ENCODE results near the gene G6PC3. TPM values are rescaled to one million over a fixed set of nuclear protein-coding genes. Genes with fewer than 3 reads are reported as not detected.
"Not testable (repeated sequence)": the region's sequence is repeated elsewhere in the genome, so short reads cannot be mapped to it uniquely, and the experiment has no call there.

The G6PC3 gene
- total RNA-seq, 4 donors from 2014 or later = 10.3 to 23.3 (median 17.2) TPM

GRCh38 chr17:44095647-44096496, 25.3 kb downstream of the G6PC3 start:
- Histone ChIP-seq H3K36me3 (peaks cover 22 to 40% (median 25%) of the 10 kb centered on the region in 3 donors), H3K4me3 (peak overlapping the region in 3 of 4 donors; percentile 13 to 56 (median 27)), H3K4me1 (peaks cover 33 to 63% (median 38%) of the 10 kb centered on the region in 3 donors), H3K9me3 (no peaks in the 10 kb centered on the region), H3K27me3 (no peaks in the 10 kb centered on the region), H3K27ac (peak overlapping the region; percentile 74 to 92 (median 87))
- no peak for DNase-seq
- WGBS, 2 donors = 20 to 22% methylated on average over 12 of the region's 12 CpGs
- intact Hi-C loops (cut with DNase I) = no loop called here
- TF ChIP-seq CTCF (IDR thresholded peaks at IDR 0.05) (peak in 2 of 6 experiments; percentile 14 to 23), POLR2A (IDR thresholded peaks at IDR 0.05) (no peak)

DNA sequence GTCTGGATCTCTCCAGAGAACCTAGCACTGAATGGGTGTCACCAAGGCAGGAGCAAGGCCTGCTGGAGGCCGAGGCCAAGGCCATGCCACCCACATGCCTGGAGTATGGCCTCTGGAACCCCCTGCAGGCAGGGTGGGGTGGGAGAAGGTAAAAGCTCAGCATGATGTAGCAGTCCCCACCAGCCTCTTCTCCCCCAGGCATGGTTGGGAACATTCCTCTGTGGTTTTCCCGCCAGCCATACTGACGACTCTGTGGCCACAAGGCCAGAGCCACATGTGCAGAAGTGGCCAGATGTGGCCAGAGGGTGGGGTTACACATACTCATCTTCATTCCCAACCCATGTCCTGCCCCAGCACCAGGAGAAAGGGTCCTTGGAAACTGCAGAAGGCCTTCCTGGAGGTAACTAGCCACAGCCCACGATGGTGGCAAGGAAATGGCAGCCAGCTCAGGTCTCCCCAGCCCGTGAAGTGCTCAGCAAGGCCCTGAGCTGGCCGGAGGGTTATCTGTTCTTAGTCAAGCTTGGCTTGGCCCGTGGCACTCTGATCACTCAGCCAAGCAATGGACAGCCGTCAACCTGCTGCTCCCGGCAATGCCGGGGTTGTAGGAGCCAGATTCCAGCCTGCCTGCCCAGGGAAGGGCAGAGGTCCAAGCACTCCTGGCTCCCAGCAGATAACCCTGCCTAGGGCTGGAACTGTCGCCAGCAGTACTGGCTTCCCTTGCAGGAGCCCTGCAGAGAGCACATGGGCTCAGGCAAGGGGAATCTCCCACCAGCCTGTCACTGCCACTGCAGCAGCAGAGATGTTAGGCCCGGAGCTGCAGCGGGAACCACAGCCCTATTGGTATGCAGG, 26.8 kb downstream of the G6PC3 start:
- Histone ChIP-seq H3K27ac (peak overlapping the region; percentile 40 to 92 (median 87)), H3K4me1 (peaks cover 33 to 78% (median 38%) of the 10 kb centered on the region in 3 donors), H3K9me3 (no peaks in the 10 kb centered on the region), H3K4me3 (no peak overlapping the region), H3K36me3 (peaks cover 10 to 35% (median 11%) of the 10 kb centered on the region in 3 donors), H3K27me3 (no peaks in the 10 kb centered on the region)
- 74 to 80% methylated on average over 1 to 3 of the region's 13 CpGs for WGBS, 2 donors
- no peak for DNase-seq
- intact Hi-C loops (cut with DNase I) = no loop called here
- TF ChIP-seq POLR2A (IDR thresholded peaks at IDR 0.05) (no peak), CTCF (IDR thresholded peaks at IDR 0.05) (no peak)

GRCh38 chr17:44101858-44102257, 31.3 kb downstream of the G6PC3 start:
- DNase-seq; H3K4me3 ChIP-seq; intact Hi-C loops (cut with DNase I); H3K27me3 ChIP-seq; H3K9me3 ChIP-seq: not testable (repeated sequence)
- peaks cover 0 to 44% (median 0%) of the 10 kb centered on the region in 3 donors for H3K36me3 ChIP-seq
- peaks cover 15 to 96% (median 37%) of the 10 kb centered on the region in 3 donors for H3K4me1 ChIP-seq
- WGBS, 2 donors = 64 to 79% methylated on average over 5 to 6 of the region's 6 CpGs
- H3K27ac ChIP-seq = peak overlapping the region in 2 of 4 donors; percentile 82 to 88

- Histone ChIP-seq H3K27me3 (no peaks in the 10 kb centered on the region), H3K27ac (peak overlapping the region; percentile 72 to 88 (median 77)), H3K36me3 (peaks cover 0 to 46% (median 0%) of the 10 kb centered on the region in 3 donors), H3K4me1 (peaks cover 13 to 96% (median 37%) of the 10 kb centered on the region in 3 donors), H3K4me3 (no peak overlapping the region), H3K9me3 (no peaks in the 10 kb centered on the region)
- intact Hi-C loops (cut with DNase I) = no loop called here
- WGBS, 2 donors = 64 to 67% methylated on average over 10 to 12 of the region's 16 CpGs
- no peak for DNase-seq
- no peak for TF ChIP-seq POLR2A (IDR thresholded peaks at IDR 0.05)
- no peak for TF ChIP-seq CTCF (IDR thresholded peaks at IDR 0.05)
These were observed 32.5 kb downstream of the G6PC3 start for GRCh38 chr17:44102849-44103622.

GRCh38 chr17:44105483-44105882, 34.9 kb downstream of the G6PC3 start:
- no peak overlapping the region for H3K4me3 ChIP-seq
- TF ChIP-seq CTCF (IDR thresholded peaks at IDR 0.05) = no peak
- TF ChIP-seq POLR2A (IDR thresholded peaks at IDR 0.05) = no peak
- H3K4me1 ChIP-seq = peaks cover 29 to 99% (median 52%) of the 10 kb centered on the region in 3 donors
- intact Hi-C loops (cut with DNase I) = no loop called here
- peak overlapping the region in 3 of 4 donors; percentile 1 to 32 (median 14) for H3K27ac ChIP-seq
- no peaks in the 10 kb centered on the region for H3K9me3 ChIP-seq
- 82 to 100% methylated on average over 1 to 3 of the region's 3 CpGs for WGBS, 2 donors
- H3K27me3 ChIP-seq = no peaks in the 10 kb centered on the region
- DNase-seq = no peak
- peaks cover 0 to 39% (median 0%) of the 10 kb centered on the region in 3 donors for H3K36me3 ChIP-seq

All from esophagus squamous epithelium (tissue), 5 donors.